K562 (cell line): ENCODE measurements around the gene NADK. TPM values are rescaled to one million over a fixed set of nuclear protein-coding genes. Genes with fewer than 3 reads are reported as not detected.

Experiments used
- CHD1 ChIP-seq: fragments of 200-600 bp; sonication (generic); IDR thresholded peaks from one replicate; pipeline ENCODE4 v1.6.1; 2012; ENCODE audit warnings: mild to moderate bottlenecking, moderate library complexity, low read length, inconsistent platforms
- HNRNPK ChIP-seq: fragments of 200-400 bp; formaldehyde crosslinking; IDR thresholded peaks from one replicate; pipeline ENCODE4 v1.6.1; 2018; ENCODE audit warnings: mild to moderate bottlenecking, low read depth, low read length; ENCODE audit not compliant: poor library complexity, severe bottlenecking
- IFI16 ChIP-seq: fragments of 250-450 bp; sonication (Bioruptor Pico); IDR thresholded peaks from 2 replicates; pipeline ENCODE4 v2.1.2; 2022; ENCODE audit warnings: mild to moderate bottlenecking, inconsistent platforms
- MCM5 ChIP-seq: fragments of 450-650 bp; IDR thresholded peaks from 2 replicates; pipeline ENCODE4 v1.6.1; 2016; ENCODE audit warnings: low read depth
- MGA ChIP-seq: fragments of 450-650 bp; IDR thresholded peaks from 2 replicates; pipeline ENCODE4 v1.6.1; 2016; ENCODE audit warnings: mild to moderate bottlenecking, moderate library complexity
- NCOR1 ChIP-seq: fragments of 450-650 bp; IDR thresholded peaks from 2 replicates; pipeline ENCODE4 v1.6.1; 2016; ENCODE audit warnings: mild to moderate bottlenecking, moderate library complexity
- RBM34 ChIP-seq: fragments of 200-400 bp; formaldehyde crosslinking; IDR thresholded peaks from 2 replicates; pipeline ENCODE4 v1.6.1; 2018; ENCODE audit warnings: low read length, borderline replicate concordance; ENCODE audit not compliant: insufficient read depth
- TSC22D4 ChIP-seq: fragments of 450-650 bp; IDR thresholded peaks from 2 replicates; pipeline ENCODE4 v1.6.1; 2016; ENCODE audit warnings: missing genetic modification characterization, missing biosample characterization, control low read depth
- ZNF384 ChIP-seq: IDR thresholded peaks from 2 replicates; pipeline ENCODE4 v1.6.1; 2012; ENCODE audit warnings: low read depth, low read length, improper control_type of control experiment
- ZNF445 ChIP-seq: fragments of 250-450 bp; sonication (Bioruptor Pico); IDR thresholded peaks from 2 replicates; pipeline ENCODE4 v1.4.0; 2020; ENCODE audit warnings: low read depth, mild to moderate bottlenecking, moderate library complexity
- ZNF512 ChIP-seq: IDR thresholded peaks from 2 replicates; pipeline ENCODE4 v1.6.1; 2016; ENCODE audit warnings: missing genetic modification characterization, missing compliant biosample characterization
- ZNF696 ChIP-seq: fragments of 250-450 bp; sonication (Bioruptor Pico); conservative IDR thresholded peaks from 2 replicates; pipeline ENCODE4 v1.4.0; 2020; ENCODE audit warnings: mild to moderate bottlenecking, moderate library complexity
- ZZZ3 ChIP-seq: fragments of 450-650 bp; IDR thresholded peaks from 2 replicates; pipeline ENCODE4 v1.6.1; 2016; ENCODE audit warnings: antibody characterized with exemption, mild to moderate bottlenecking, moderate library complexity
- polyA plus RNA-seq, 8 experiments: library from polyadenylated mRNA; depleted of rRNA in 4 of 8; stranded (reverse) in 5 of 8; unstranded in 3 of 8; fragments of >200 nt; fragmentation: Nextera tagmentation in 2 of 8; fragmentation: Illumina TruSeq in 1 of 8; extraction: Ambion mirVana in 2 of 8; extraction: Trizol in 1 of 8; gene quantifications; 2 replicates each; pipeline versions ENCODE4 v1.2.1 to v1.2.3, GENCODE V29; 2011 to 2014; ENCODE audit warnings: inconsistent platforms in 1 of 8, missing spikeins in 1 of 8
- total RNA-seq, 7 experiments: library from RNA; depleted of rRNA in 6 of 7; stranded (reverse); fragments of >200 nt in 6 of 7; fragmentation: Illumina TruSeq in 2 of 7; extraction: Trizol in 2 of 7; gene quantifications; 2 replicates each; pipeline versions ENCODE4 v1.2.1 to v1.2.3, GENCODE V29; 2011 to 2021; ENCODE audit warnings: low replicate concordance in 1 of 7

The NADK gene
- total and polyA plus RNA-seq, 9 of the 15 experiments (the other 6 are each of a cell fraction or from before 2014, with no cell fraction given), result 1.5 to 135 (median 75.1) TPM

- peak; percentile 90 for TF ChIP-seq MGA
- no peak for TF ChIP-seq HNRNPK
- TF ChIP-seq ZZZ3, result no peak
- no peak for TF ChIP-seq CHD1
- no peak; the same call in 1 of the 2 replicates for TF ChIP-seq ZNF696 (CRISPR knock-in tag)
- TF ChIP-seq ZNF445 (CRISPR knock-in tag), result no peak
- no peak for TF ChIP-seq ZNF512 (tag)
- TF ChIP-seq ZNF384, result no peak
- no peak for TF ChIP-seq RBM34
- TF ChIP-seq MCM5, result no peak
- no peak for TF ChIP-seq TSC22D4
- TF ChIP-seq NCOR1, result no peak
- TF ChIP-seq IFI16, result no peak
Measured at GRCh38 chr1:1782399-1783221, 4.3 kb upstream of the NADK start (continued).
